Ramos (cell line): ENCODE measurements around the gene HS3ST5.
"Not testable (repeated sequence)": the region's sequence is repeated elsewhere in the genome, so short reads cannot be mapped to it uniquely, and the experiment has no call there.

ENCODE experiments used
- in situ Hi-C: fragments of 300-500 bp; cut with MboI; formaldehyde crosslinking; loops from one replicate; pipeline ENCODE4 v1.14.3; 2022; ENCODE audit warnings: low sequenced_read_pairs; ENCODE audit not compliant: unreplicated experiment

HS3ST5 gene

DNA sequence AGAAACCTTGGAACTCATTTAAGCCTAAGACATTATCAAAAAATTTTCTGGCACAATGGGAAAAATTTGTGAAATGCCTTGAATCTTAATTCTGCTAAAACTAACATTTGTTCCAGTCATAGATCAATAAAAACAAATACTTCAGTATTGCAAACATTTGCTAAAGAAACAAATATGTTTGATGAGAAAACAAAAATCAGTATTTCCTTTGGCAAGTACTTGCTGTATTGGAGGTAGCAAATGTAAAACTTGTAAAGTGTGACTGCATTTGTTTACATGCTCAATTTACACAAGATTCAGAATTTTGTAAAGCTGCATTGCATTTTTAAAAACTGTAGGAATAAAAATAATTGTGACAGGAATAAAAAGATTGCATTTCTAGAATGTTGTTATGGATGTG is 183.1 kb downstream of the HS3ST5 start:
- in situ Hi-C loops, result no loop called here

DNA sequence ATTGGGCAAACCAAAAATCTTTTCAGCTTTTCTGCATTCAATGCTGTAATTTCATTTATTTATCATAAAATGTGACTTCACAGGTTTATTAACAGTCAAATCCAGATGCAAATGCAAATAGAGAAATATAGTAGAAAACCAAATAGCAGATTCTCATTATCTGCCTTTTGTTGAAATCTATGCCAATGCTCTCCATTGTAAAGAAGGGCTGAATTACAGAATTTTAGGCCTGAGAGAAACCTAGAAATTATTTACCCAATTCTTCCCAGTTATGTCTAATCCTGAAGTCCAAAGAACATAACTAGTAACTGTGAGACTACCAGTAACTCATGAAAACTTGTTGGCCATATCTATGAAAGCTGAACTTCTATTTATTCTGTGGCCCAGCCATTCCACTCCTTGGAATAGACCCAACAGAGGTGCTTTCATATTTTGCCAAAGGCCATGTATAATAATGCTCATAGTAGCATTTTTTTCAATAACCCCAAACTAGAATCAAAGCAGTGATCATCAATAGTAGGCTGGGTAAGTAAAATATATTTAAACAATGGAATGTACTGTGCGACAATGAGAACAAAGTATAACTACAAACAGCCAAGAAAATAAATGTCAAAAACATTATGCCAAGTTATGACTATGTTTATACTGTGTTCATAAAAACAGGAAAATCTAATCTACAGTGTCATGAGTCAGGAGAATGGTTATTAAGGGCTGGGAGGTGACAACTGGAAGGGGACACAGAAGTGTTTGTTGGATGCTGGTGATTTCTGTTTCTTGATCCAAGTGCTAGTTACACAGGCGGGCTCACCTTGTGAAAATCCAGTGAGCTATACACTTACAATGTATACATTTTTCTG is 183.8 kb downstream of the HS3ST5 start:
- in situ Hi-C loops, result no loop called here

- in situ Hi-C loops, result no loop called here
These were observed 184.4 kb downstream of the HS3ST5 start for GRCh38 chr6:114158411-114158810.

DNA sequence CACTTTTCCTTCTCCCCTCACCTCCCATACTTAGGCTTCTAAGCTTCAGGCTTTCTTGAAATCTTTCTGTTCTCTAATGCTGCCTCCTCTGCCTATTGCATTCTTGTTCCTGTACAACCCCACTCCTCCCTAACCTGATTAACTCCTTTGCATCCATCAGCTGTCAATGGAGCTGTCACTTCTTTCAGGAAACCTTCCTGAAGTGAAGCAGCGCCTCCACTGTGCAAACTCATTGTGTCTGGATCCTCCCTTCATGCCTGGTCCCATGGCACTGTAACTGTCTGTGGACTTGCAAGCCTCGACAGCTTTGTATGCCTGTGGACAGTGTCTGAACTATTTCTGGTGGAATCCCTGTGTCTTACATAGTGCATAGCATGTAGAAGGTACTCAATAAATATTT is 185.0 kb downstream of the HS3ST5 start:
- in situ Hi-C loops, result no loop called here

- in situ Hi-C loops, result no loop called here
These were observed 187.1 kb downstream of the HS3ST5 start for GRCh38 chr6:114155763-114156162.

DNA sequence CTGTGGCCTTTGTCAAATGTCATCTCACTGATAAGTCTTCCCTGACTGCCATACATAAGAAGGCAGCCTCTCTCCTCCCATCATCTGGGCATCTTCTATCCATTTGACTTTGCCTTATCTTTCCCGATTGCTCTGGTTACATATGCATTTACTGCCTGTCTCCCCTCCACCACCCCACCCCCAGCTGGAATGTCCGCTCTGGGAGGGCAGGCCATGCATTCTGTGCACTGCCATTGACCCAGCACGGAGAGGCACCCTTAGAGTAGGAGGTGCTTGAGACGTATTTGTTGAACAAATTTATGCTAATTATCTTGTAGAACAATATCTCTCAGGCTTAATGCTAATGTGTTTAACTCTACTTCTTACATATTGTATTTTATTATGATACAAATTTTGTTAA is 188.0 kb downstream of the HS3ST5 start:
- in situ Hi-C loops, result no loop called here

DNA sequence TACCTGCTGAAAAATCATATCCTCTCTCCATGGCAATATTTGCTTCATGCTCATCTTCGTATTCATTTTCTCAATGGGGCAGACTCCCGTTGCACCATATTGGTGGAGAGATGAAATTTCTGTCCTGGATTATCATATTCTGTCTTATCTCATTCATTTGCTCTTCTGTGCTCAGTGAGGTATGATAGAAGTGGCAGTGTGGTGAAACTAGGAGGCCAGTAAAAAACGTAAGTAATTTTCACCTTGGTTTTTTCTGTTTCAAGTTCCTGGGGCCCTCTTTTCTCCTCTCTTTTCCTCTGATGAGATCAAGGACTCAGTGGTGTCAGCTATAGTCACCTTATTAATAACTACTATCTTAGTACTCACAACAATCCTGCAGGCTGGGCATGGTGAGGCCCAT is 189.4 kb downstream of the HS3ST5 start:
- in situ Hi-C loops, result no loop called here

DNA sequence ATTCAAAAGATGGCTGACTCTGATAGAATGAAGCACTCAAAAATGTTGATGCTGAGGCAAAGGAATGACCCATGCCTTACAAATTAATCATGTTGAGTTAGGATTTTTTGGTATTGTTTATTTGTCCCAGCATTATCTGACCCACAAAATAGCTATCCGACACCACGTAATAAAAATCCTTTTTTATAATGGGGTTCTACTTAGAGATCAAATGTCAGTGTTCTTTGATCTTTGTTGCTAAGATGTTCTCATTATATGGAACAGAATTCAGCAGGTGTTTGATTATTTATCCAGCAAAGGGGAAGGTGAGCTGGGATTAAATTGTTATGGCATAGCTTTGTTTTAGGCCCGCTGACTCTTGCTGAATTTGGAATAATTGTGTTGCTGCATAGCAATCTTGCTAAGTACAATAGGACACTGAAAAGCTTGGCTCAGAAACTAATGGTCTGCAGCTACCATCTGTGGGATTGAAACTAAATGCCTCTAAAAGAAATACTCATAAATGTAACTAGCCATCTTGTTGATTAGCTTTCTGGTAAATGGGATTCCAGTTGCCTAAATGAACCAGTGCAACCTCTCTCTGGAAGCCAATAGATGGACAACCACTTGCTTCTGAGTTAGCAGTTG is 191.6 kb downstream of the HS3ST5 start:
- in situ Hi-C loops, result no loop called here

DNA sequence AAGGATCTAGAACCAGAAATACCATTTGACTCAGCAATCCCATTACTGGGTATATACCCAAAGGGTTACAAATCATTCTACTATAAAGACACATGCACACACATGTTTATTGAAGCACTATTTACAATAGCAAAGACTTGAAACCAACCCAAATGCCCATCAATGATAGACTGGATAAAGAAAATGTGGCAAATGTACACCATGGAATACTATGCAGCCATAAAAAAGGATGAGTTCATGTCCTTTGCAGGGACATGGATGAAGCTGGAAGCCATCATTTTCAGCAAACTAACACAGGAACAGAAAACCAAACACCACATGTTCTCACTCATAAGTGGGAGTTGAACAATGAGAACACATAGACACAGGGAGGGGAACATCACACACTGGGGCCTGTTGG is 193.6 kb downstream of the HS3ST5 start:
- in situ Hi-C loops, result not testable (repeated sequence)

- in situ Hi-C loops, result no loop called here
These were observed 197.7 kb downstream of the HS3ST5 start for GRCh38 chr6:114144887-114145851.

DNA sequence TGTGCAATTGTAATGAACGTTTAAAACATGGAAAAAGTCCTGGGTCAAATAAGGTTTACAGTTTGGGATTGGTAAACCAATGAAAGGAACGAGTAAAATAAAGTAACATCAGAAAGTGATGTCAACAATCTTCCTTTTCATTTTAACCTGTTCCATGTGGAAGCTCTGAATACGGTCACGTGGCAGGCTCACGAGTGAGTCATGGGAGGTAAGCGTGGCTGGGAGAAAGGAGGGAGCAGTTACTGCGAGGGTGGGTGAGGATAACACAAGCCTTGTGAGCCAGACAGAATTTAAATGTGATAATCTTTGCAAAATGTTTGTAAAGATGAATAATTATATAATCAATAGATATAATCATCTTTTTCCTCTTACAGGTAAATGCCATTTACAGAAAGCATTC is 200.6 kb downstream of the HS3ST5 start:
- in situ Hi-C loops, result no loop called here

GRCh38 chr6:114140416-114140815 is 202.4 kb downstream of the HS3ST5 start:
- in situ Hi-C loops, result no loop called here

DNA sequence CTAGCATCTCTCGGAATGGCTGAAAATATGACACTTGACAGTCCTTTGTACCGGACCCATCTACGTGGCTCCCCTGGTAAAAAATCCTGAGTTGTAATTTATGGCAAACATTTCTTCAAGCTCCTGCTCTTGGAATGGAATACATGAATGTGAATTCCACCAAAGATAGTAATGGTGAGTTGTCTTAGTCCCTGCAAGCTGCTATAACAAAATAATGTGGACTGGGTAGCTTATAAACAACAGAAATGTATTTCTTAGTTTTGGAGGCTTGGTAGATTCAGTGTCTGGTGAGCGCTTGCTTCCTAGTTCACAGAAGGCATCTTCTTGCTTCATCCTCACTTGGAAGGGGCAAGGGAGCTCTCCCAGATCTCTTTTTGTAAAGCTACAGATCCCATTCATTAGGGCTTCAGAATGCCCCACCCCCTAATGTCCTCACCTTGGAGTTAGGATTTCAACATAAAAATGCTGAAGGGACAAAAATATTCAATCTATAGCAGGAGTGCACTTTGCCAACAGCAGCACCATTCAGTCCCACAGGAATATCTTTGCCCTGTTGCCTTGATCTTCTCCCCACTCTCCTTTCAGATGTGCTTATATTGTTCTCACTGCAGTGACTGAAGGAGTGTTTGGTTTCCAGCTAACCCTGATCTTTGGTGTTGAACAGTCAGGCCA is 204.1 kb downstream of the HS3ST5 start:
- in situ Hi-C loops, result no loop called here

GRCh38 chr6:114135363-114135971 is 207.4 kb downstream of the HS3ST5 start:
- in situ Hi-C loops, result no loop called here

- in situ Hi-C loops, result no loop called here
These were observed 209.0 kb downstream of the HS3ST5 start for GRCh38 chr6:114133816-114134215.

GRCh38 chr6:114131945-114132344 is 210.9 kb downstream of the HS3ST5 start:
- in situ Hi-C loops, result no loop called here

DNA sequence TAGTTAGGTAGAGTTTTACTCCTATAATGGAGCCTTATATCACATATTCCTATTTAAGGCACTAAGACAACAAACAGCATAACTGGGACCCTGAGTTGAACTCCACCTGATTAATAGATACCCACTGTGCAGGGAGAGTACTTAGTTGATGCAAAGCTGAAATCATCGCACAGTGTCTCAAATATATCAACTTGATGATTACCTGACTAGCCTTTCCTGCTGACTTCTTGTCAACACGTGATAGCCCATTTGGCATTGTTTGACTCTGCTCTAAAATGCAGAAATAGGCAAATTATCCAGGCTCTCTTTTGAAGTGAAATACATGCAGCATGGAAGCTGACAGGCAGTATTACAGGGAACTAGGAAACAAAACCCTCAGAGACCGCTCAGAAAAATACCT is 217.2 kb downstream of the HS3ST5 start:
- in situ Hi-C loops, result no loop called here

DNA sequence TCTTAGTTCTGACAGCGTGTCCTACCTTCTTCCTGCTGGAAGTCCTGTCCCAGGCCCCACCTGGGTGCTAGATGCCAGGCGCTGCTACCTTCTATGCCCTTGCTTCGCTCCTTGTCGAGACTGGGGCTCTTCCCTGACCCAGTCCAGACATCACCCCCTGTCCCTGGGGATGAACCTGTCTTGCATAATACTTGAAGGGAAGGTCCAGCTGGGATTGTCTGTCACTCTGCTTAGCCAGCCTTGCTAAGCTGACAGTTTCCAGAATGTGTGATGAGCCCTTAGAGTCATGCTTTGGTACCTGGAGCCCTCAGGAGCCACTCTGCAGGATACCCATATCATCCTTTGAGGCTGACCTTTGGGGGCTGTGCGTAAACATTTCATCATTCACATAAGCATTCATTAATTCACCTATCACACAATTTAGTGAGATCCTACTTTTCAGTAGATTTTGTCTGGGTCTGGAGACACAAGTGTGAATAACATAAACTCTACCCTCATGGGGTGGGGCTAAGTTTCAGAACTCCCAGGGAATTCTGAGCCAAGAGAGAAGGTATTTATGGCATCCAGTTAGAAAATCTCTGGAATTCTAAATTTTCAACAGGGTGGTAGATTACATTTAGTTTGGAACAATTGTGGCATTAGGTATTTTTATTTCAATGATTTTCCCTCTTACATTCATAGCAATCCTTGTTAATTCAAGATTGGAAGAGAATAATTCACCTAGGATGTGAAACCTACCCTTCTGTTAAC is 220.7 kb downstream of the HS3ST5 start:
- in situ Hi-C loops, result no loop called here

- in situ Hi-C loops, result no loop called here
These were observed 223.8 kb downstream of the HS3ST5 start for GRCh38 chr6:114119056-114119455.
